PFSK-1 (cell line): ENCODE results near the gene LDAF1.

Experiments
- FOXP2 ChIP-seq: optimal IDR thresholded peaks from 2 replicates; pipeline ENCODE3; 2011; ENCODE audit warnings: borderline replicate concordance, control low read depth, inconsistent platforms; ENCODE audit not compliant: insufficient read depth; ENCODE audit errors: extremely low read length, extremely low read depth
- POLR2AphosphoS5 ChIP-seq: IDR thresholded peaks from 2 replicates; pipeline ENCODE4 v1.6.1; 2012; ENCODE audit warnings: low read depth, mild to moderate bottlenecking, control low read depth, low read length, moderate library complexity
- SIN3A ChIP-seq: IDR thresholded peaks from 2 replicates; pipeline ENCODE4 v1.6.1; 2012; ENCODE audit warnings: mild to moderate bottlenecking, low read length, moderate library complexity, borderline replicate concordance; ENCODE audit not compliant: insufficient read depth
- TAF1 ChIP-seq: IDR thresholded peaks from 2 replicates; pipeline ENCODE4 v1.6.1; 2012; ENCODE audit warnings: low read length, control low read depth, borderline replicate concordance; ENCODE audit not compliant: insufficient read depth
- TF ChIP-seq, protein P1 (sequence below), 2 experiments: IDR thresholded peaks; 2 replicates each; pipeline versions ENCODE4 v1.6.1 to v1.8.0; 2011 to 2012; ENCODE audit warnings: low read depth in 2 of 2, low read length in 2 of 2, control low read depth in 1 of 2, inconsistent platforms in 1 of 2, mild to moderate bottlenecking in 1 of 2, moderate library complexity in 1 of 2; ENCODE audit not compliant: insufficient read depth in 1 of 2

LDAF1 gene

DNA sequence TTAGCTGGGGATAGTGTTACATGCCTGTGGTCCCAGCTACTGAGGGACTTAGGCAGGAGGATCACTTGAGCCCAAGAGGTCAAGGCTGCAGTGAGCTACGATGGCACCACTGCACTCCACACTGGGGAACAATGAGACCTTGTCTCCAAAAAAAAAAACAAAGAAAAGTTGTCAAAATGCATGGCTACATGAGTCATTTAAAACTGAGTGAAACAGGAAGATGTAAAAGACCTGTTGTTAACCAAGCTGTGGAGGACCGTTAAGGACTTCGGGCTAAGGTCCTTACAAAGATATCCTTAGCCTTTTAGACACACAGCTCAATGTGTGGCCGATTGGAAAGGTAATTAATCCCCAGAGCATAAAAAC, 27.8 kb downstream of the LDAF1 start:
- TF ChIP-seq TAF1 (no peak), SIN3A (no peak), POLR2AphosphoS5 (no peak), FOXP2 (no peak)
- TF ChIP-seq, protein P1, sequence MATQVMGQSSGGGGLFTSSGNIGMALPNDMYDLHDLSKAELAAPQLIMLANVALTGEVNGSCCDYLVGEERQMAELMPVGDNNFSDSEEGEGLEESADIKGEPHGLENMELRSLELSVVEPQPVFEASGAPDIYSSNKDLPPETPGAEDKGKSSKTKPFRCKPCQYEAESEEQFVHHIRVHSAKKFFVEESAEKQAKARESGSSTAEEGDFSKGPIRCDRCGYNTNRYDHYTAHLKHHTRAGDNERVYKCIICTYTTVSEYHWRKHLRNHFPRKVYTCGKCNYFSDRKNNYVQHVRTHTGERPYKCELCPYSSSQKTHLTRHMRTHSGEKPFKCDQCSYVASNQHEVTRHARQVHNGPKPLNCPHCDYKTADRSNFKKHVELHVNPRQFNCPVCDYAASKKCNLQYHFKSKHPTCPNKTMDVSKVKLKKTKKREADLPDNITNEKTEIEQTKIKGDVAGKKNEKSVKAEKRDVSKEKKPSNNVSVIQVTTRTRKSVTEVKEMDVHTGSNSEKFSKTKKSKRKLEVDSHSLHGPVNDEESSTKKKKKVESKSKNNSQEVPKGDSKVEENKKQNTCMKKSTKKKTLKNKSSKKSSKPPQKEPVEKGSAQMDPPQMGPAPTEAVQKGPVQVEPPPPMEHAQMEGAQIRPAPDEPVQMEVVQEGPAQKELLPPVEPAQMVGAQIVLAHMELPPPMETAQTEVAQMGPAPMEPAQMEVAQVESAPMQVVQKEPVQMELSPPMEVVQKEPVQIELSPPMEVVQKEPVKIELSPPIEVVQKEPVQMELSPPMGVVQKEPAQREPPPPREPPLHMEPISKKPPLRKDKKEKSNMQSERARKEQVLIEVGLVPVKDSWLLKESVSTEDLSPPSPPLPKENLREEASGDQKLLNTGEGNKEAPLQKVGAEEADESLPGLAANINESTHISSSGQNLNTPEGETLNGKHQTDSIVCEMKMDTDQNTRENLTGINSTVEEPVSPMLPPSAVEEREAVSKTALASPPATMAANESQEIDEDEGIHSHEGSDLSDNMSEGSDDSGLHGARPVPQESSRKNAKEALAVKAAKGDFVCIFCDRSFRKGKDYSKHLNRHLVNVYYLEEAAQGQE (IDR thresholded peaks at IDR 0.05; ENCODE audit: insufficient read depth in 1 of 2, low read depth in 2 of 2, low read length in 2 of 2): no peak

DNA sequence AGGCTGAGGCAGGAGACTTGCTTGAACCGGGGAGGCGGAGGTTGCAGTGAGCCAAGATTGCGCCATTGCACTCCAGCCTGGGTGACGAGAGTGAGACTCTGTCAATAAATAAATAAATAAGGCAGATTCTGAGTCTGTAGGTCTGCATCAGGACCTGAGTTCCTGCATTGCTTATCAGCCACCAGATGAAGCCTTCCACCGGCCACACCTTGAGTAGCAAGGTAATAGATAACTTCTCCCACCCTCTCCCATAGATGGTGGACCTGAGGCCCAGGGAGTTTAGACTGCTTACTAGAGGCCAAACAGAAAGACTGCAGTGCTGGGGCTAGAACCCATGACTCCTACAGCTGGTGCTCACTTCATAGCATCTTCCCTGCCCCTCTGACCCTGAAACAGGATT, 30.8 kb downstream of the LDAF1 start:
- TF ChIP-seq FOXP2 (no peak), POLR2AphosphoS5 (no peak), TAF1 (no peak), SIN3A (no peak)
- TF ChIP-seq, protein P1 (IDR thresholded peaks at IDR 0.05; ENCODE audit: insufficient read depth in 1 of 2, low read depth in 2 of 2, low read length in 2 of 2): no peak

DNA sequence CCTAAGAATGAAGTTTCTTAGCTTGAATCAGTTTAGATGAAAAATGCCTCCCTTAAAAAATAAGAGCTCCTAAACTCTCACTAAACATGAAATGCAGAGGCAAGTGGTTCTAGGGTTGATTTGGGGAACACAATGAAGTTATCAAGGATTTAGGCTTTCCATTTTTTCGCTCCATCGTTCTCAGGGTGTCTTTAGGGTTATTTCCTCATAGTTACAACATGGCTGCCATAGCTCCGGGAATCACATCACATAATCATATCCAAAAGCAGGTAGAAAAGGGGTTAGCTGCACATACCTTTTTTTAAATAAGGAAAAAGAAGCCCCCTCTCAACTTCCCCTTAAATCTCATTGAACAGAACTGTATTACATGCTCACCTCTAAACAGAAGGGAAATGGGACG, 31.5 kb downstream of the LDAF1 start:
- TF ChIP-seq POLR2AphosphoS5 (no peak), TAF1 (no peak), SIN3A (no peak), FOXP2 (no peak)
- TF ChIP-seq, protein P1 (IDR thresholded peaks at IDR 0.05; ENCODE audit: insufficient read depth in 1 of 2, low read depth in 2 of 2, low read length in 2 of 2): no peak

DNA sequence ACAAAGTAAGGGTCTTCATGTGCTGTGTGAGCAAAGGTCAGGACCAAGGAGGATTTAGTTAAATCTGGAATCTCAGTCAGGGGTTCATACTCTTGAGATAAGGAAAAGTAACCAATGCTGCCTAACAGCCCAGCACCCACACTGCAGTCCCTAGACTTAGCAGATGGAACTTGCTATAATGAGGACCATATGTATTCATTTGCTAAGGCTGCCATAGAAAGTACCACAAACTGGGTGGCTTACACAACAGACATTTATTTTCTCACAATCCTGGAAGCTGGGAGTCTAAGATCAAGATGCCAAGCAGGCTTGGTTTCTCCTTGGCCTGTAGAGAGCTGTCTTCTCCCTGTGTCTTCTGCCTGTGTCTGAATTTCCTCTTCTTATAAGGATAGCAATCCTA, 32.1 kb downstream of the LDAF1 start:
- TF ChIP-seq FOXP2: no peak
- no peak for TF ChIP-seq POLR2AphosphoS5
- TF ChIP-seq SIN3A: no peak
- TF ChIP-seq, protein P1 (IDR thresholded peaks at IDR 0.05; ENCODE audit: insufficient read depth in 1 of 2, low read depth in 2 of 2, low read length in 2 of 2): no peak
- no peak for TF ChIP-seq TAF1

DNA sequence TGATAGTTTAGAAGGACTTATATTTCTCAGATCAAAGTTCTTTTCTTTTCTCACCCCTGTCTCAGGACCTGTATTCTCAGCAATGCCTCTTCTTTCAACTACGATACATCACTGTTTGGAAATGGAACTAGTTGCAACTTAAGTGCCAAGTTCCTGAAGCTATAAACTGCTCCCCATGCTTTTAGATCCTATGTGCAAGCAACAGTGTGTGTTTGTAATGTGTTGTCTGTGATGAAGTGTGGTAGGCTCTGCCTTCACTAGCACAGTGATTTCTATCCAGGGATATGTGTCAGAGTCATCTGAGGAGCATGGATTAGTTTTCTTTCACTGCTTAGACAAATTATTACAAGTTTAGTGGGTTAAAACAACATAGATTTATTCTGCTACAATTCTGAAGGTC, 34.5 kb downstream of the LDAF1 start:
- TF ChIP-seq TAF1: no peak
- TF ChIP-seq SIN3A: no peak
- TF ChIP-seq POLR2AphosphoS5: no peak
- TF ChIP-seq, protein P1 (IDR thresholded peaks at IDR 0.05; ENCODE audit: insufficient read depth in 1 of 2, low read depth in 2 of 2, low read length in 2 of 2): no peak
- no peak for TF ChIP-seq FOXP2
